ENCODE data around the gene PRKG2.

The PRKG2 gene

GRCh38 chr4:81093720-81094401, 121.2 kb downstream of the PRKG2 start:
- no peak for DNase-seq

- no peak for DNase-seq
These were observed 129.0 kb downstream of the PRKG2 start for GRCh38 chr4:81085979-81086378.

- no peak for DNase-seq
These were observed 129.7 kb downstream of the PRKG2 start for GRCh38 chr4:81085291-81085690.

GRCh38 chr4:81084634-81085033, 130.4 kb downstream of the PRKG2 start:
- DNase-seq = no peak

GRCh38 chr4:81084029-81084428, 131.0 kb downstream of the PRKG2 start:
- no peak for DNase-seq

- no peak for DNase-seq
These were observed 133.9 kb downstream of the PRKG2 start for GRCh38 chr4:81081156-81081555.

- DNase-seq = no peak
These were observed 144.0 kb downstream of the PRKG2 start for GRCh38 chr4:81071013-81071412.

- DNase-seq = peak; percentile 68
These were observed 145.2 kb downstream of the PRKG2 start for GRCh38 chr4:81069706-81070331.

- no peak for DNase-seq
These were observed 149.6 kb downstream of the PRKG2 start for GRCh38 chr4:81065446-81065845.

- DNase-seq = no peak
These were observed 153.0 kb downstream of the PRKG2 start for GRCh38 chr4:81062001-81062400.

- DNase-seq = no peak
These were observed 153.7 kb downstream of the PRKG2 start for GRCh38 chr4:81061344-81061730.

- no peak for DNase-seq
These were observed 154.3 kb downstream of the PRKG2 start for GRCh38 chr4:81060587-81061343.

GRCh38 chr4:81058621-81059020, 156.4 kb downstream of the PRKG2 start:
- no peak for DNase-seq

- peak; percentile 45 for DNase-seq
These were observed 162.6 kb downstream of the PRKG2 start for GRCh38 chr4:81052119-81053068.

- DNase-seq = no peak
These were observed 165.1 kb downstream of the PRKG2 start for GRCh38 chr4:81049907-81050306.

GRCh38 chr4:81049330-81049729, 165.7 kb downstream of the PRKG2 start:
- no peak for DNase-seq

- no peak for DNase-seq
These were observed 172.2 kb downstream of the PRKG2 start for GRCh38 chr4:81042578-81043365.

- peak; percentile 47 for DNase-seq
These were observed 174.9 kb downstream of the PRKG2 start for GRCh38 chr4:81040012-81040659.

GRCh38 chr4:81039351-81039972, 175.6 kb downstream of the PRKG2 start:
- DNase-seq = no peak

- no peak for DNase-seq
These were observed 176.2 kb downstream of the PRKG2 start for GRCh38 chr4:81038636-81039350.

Measured in CD4-positive, alpha-beta T cell treated with Interleukin-10 for 1 hour (primary cell).